Muscle layer of duodenum (tissue), 2 donors: ENCODE results near the gene GNB1L.

ENCODE experiments used
- H3K27ac ChIP-seq: one replicate; pipeline ENCODE4 v1.7.0; 2013; ENCODE audit warnings: mild to moderate bottlenecking, low read length
- H3K27me3 ChIP-seq: one replicate; pipeline ENCODE4 v1.7.0; 2013; ENCODE audit warnings: low read depth, mild to moderate bottlenecking, control low read depth, low read length
- H3K36me3 ChIP-seq, 2 donors: one replicate each; pipeline ENCODE4 v1.7.0; 2013; ENCODE audit warnings: low read length in 2 of 2, control low read depth in 1 of 2, mild to moderate bottlenecking in 1 of 2; ENCODE audit not compliant: insufficient read depth in 2 of 2, control insufficient read depth in 1 of 2
- H3K4me1 ChIP-seq, 2 donors: one replicate each; pipeline ENCODE4 v1.7.0; 2013; ENCODE audit warnings: low read length in 2 of 2, mild to moderate bottlenecking in 2 of 2, control low read depth in 1 of 2, moderate library complexity in 1 of 2; ENCODE audit not compliant: insufficient read depth in 2 of 2, control insufficient read depth in 1 of 2
- H3K4me3 ChIP-seq, 2 donors: one replicate each; pipeline ENCODE4 v1.7.0; 2013; ENCODE audit warnings: low read length in 2 of 2, low read depth in 1 of 2, mild to moderate bottlenecking in 1 of 2
- H3K9me3 ChIP-seq, 2 donors: one replicate each; pipeline ENCODE4 v1.7.0; 2013; ENCODE audit warnings: low read length in 2 of 2, control low read depth in 1 of 2, mild to moderate bottlenecking in 1 of 2; ENCODE audit not compliant: control insufficient read depth in 1 of 2
- donor health status: healthy.

GNB1L gene

GRCh38 chr22:19767427-19768341, 87.0 kb downstream of the GNB1L start:
- Histone ChIP-seq H3K9me3 (no peaks in the 10 kb centered on the region), H3K27ac (no peak overlapping the region), H3K4me3 (peak overlapping the region in 1 of 2 donors; percentile 52), H3K36me3 (no peaks in the 10 kb centered on the region), H3K4me1 (peaks cover 0 to 17% of the 10 kb centered on the region in 2 donors), H3K27me3 (peaks cover 53% of the 10 kb centered on the region)

- Histone ChIP-seq H3K4me3 (peak overlapping the region in 1 of 2 donors; percentile 52), H3K27me3 (peaks cover 61% of the 10 kb centered on the region), H3K4me1 (peaks cover 0 to 17% of the 10 kb centered on the region in 2 donors), H3K9me3 (no peaks in the 10 kb centered on the region), H3K27ac (no peak overlapping the region), H3K36me3 (no peaks in the 10 kb centered on the region)
These were observed 87.9 kb downstream of the GNB1L start for GRCh38 chr22:19766511-19767426.

GRCh38 chr22:19766240-19766510, 88.5 kb downstream of the GNB1L start:
- H3K27me3 ChIP-seq = peaks cover 62% of the 10 kb centered on the region
- no peaks in the 10 kb centered on the region for H3K9me3 ChIP-seq
- H3K27ac ChIP-seq = no peak overlapping the region
- peaks cover 0 to 17% of the 10 kb centered on the region in 2 donors for H3K4me1 ChIP-seq
- no peaks in the 10 kb centered on the region for H3K36me3 ChIP-seq
- H3K4me3 ChIP-seq = peak overlapping the region in 1 of 2 donors; percentile 52

- Histone ChIP-seq H3K9me3 (no peaks in the 10 kb centered on the region), H3K27me3 (peaks cover 57% of the 10 kb centered on the region), H3K27ac (no peak overlapping the region), H3K4me3 (peak overlapping the region in 1 of 2 donors; percentile 46), H3K4me1 (peaks cover 0 to 17% of the 10 kb centered on the region in 2 donors), H3K36me3 (no peaks in the 10 kb centered on the region)
These were observed 89.0 kb downstream of the GNB1L start for GRCh38 chr22:19765477-19766239.

- H3K4me3 ChIP-seq = no peak overlapping the region
- peaks cover 0 to 22% of the 10 kb centered on the region in 2 donors for H3K4me1 ChIP-seq
- H3K9me3 ChIP-seq = no peaks in the 10 kb centered on the region
- peaks cover 55% of the 10 kb centered on the region for H3K27me3 ChIP-seq
- no peaks in the 10 kb centered on the region for H3K36me3 ChIP-seq
- no peak overlapping the region for H3K27ac ChIP-seq
These were observed 89.8 kb downstream of the GNB1L start for GRCh38 chr22:19764636-19765476.

- Histone ChIP-seq H3K9me3 (no peaks in the 10 kb centered on the region), H3K27me3 (peaks cover 61% of the 10 kb centered on the region), H3K36me3 (no peaks in the 10 kb centered on the region), H3K4me1 (peaks cover 0 to 28% of the 10 kb centered on the region in 2 donors), H3K27ac (no peak overlapping the region), H3K4me3 (no peak overlapping the region)
These were observed 90.4 kb downstream of the GNB1L start for GRCh38 chr22:19764299-19764593.

- Histone ChIP-seq H3K9me3 (no peaks in the 10 kb centered on the region), H3K36me3 (no peaks in the 10 kb centered on the region), H3K4me3 (no peak overlapping the region), H3K27me3 (peaks cover 61% of the 10 kb centered on the region), H3K4me1 (peaks cover 0 to 34% of the 10 kb centered on the region in 2 donors), H3K27ac (no peak overlapping the region)
These were observed 91.0 kb downstream of the GNB1L start for GRCh38 chr22:19763458-19764298.

- H3K27ac ChIP-seq = no peak overlapping the region
- H3K36me3 ChIP-seq = no peaks in the 10 kb centered on the region
- peaks cover 0 to 36% of the 10 kb centered on the region in 2 donors for H3K4me1 ChIP-seq
- H3K27me3 ChIP-seq = peaks cover 52% of the 10 kb centered on the region
- H3K9me3 ChIP-seq = no peaks in the 10 kb centered on the region
- peak overlapping the region in 1 of 2 donors; percentile 7 for H3K4me3 ChIP-seq
These were observed 91.9 kb downstream of the GNB1L start for GRCh38 chr22:19762568-19763457.

- Histone ChIP-seq H3K36me3 (no peaks in the 10 kb centered on the region), H3K9me3 (no peaks in the 10 kb centered on the region), H3K4me1 (peaks cover 0 to 34% of the 10 kb centered on the region in 2 donors), H3K27ac (no peak overlapping the region), H3K27me3 (peaks cover 45% of the 10 kb centered on the region), H3K4me3 (peak overlapping the region in 1 of 2 donors; percentile 7)
These were observed 92.7 kb downstream of the GNB1L start for GRCh38 chr22:19761725-19762567.
